ENCODE measurements around the gene COL5A1.

COL5A1 gene

DNA sequence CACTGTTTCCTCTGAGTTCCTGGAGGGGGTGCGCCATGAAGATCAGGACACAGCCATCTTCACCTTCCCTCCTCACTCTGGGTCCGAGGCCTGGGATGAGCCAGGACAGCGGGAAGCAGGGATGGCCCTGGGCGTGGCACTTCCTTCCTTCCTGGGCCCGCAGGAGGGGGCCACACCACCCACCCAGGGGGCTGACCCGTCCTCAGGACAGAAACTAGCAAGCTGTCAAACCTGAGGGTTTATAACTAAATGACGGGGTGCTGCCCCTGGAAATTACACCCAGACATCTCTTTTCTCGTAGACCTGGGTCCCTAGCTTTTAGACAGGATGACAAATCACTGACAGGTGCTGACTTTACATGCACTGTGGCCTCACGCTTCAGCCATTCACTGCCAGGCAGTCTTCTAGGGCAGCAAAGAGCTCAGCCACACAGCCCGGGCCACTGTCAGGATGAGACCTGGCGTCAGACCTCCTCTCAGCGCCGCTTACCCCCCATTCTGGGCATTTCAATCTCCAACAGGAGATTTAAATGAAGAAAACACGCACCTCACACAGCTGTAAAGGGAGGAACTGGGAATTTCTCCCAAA lies 247.1 kb downstream of the COL5A1 start:
- TF ChIP-seq GATA3 (IDR thresholded peaks at IDR 0.05; ENCODE audit: low read depth, low read length) (no peak), GATA2 (IDR thresholded peaks at IDR 0.05; ENCODE audit: low read depth, low read length) (no peak)

DNA sequence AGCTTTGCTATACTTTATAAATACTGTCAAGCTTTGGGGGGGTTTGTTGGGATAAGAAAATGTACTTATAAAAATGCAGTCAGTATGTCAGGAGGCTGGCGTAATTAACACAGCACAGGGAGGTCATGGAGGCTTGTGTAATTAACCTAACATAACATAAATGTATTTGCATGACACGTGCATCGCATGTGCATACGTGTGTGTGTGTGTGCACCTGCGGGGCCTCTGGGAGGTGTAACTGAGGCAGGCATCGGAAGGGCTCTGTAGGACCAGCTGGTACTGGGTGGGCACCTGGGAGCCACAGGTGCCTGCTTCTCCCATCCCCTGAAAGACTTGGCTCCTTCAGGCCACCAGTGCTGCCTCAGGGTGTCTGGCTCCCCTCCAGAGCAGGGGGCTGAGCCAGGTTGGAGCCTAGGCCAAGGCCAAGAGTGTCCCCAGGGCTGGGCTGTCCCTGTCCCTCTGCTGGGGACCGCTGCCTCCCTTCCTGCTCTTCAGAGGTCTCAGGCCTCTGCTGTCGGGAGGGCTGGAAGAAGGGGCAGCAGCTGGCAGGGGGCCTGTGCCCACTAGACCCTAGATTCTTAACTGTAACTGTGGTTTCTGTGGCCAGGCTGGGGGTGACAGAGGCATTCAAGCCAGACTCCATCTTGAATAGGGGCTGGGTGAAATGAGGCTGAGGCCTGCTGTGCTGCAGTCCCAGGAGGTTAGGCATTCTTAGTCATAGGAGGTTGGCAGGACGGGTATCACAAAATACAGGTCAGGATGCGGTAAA lies 248.0 kb downstream of the COL5A1 start:
- TF ChIP-seq GATA3 (IDR thresholded peaks at IDR 0.05; ENCODE audit: low read depth, low read length): no peak
- TF ChIP-seq GATA2 (IDR thresholded peaks at IDR 0.05; ENCODE audit: low read depth, low read length): no peak

DNA sequence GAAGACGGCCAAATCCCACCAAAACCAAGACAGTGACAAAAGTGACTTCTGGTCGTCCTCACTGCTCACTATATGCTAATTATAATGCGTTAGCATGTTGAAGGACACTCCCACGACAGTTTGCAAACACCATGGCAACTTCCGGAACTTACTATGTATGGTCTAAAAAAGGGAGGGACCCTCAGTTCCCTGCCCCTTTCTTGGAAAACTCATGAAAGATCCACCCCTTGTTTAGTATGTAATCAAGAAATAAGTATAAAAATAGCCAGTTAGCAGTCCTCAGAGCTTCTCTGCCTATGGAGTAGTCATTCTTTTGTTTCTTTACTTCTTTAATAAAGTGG lies 248.5 kb downstream of the COL5A1 start:
- TF ChIP-seq GATA2 (IDR thresholded peaks at IDR 0.05; ENCODE audit: low read depth, low read length): no peak
- TF ChIP-seq GATA3 (IDR thresholded peaks at IDR 0.05; ENCODE audit: low read depth, low read length): no peak

DNA sequence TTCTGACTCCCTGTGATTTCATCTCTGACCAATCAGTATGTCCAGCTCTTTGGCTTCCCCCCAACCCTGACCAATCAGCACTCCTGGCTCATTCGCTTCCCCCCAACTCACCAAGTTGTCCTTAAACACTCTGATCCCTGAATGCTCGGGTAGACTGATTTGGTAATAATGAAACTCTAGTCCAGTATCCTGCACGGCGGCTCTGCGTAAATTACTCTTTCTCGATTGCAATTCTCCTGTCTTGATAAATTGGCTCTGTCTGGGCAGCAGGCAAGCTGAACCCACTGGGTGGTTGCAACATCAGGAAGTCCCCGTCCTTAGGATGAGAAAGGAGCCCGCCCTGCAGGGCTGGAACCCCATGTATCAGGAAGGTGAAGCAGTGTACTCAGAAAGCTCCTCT lies 249.4 kb downstream of the COL5A1 start:
- no peak for TF ChIP-seq GATA3 (IDR thresholded peaks at IDR 0.05; ENCODE audit: low read depth, low read length)
- TF ChIP-seq GATA2 (IDR thresholded peaks at IDR 0.05; ENCODE audit: low read depth, low read length): no peak

DNA sequence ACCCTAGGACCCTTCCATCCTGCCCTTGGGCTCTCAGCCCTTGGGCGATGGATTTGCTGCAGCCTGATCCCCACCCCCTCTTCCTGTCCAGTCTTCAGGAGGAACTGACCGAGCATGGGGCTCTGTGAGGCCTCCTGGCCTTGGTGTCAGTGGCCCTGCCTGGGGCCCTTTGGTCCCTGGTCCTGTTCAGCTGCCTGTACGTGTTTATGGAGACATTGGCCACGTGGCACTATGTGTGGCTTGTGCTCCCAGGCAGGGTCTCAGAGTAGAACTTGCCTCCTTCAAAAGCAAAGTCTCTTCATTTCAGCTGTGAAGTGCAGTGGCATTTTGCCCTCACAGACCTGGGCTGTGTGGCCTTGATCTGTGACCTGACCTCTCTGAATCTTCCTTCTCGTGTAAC lies 250.1 kb downstream of the COL5A1 start:
- TF ChIP-seq GATA3 (IDR thresholded peaks at IDR 0.05; ENCODE audit: low read depth, low read length) (no peak), GATA2 (IDR thresholded peaks at IDR 0.05; ENCODE audit: low read depth, low read length) (no peak)

DNA sequence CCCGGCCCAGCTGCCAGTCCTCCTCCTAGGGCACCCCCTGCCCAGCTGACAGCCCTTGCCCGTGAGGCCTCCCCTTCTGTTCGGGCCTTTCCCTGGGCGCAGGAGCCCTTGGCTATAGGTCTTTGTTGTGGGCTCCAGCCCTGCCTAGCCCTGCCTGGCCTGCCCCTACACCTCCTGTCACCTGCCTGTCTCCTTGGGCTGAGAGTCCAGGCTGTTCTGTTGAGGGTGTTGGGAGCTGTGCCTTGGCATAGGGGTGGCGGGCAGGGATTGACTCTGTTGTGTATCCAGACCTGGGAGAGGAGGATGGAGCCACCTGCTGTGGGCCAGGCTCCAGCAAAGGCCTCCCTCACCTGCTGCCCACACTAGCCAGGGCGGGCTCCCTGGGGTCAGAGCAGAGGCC lies 250.6 kb downstream of the COL5A1 start:
- TF ChIP-seq GATA2 (IDR thresholded peaks at IDR 0.05; ENCODE audit: low read depth, low read length) (no peak), GATA3 (IDR thresholded peaks at IDR 0.05; ENCODE audit: low read depth, low read length) (no peak)

DNA sequence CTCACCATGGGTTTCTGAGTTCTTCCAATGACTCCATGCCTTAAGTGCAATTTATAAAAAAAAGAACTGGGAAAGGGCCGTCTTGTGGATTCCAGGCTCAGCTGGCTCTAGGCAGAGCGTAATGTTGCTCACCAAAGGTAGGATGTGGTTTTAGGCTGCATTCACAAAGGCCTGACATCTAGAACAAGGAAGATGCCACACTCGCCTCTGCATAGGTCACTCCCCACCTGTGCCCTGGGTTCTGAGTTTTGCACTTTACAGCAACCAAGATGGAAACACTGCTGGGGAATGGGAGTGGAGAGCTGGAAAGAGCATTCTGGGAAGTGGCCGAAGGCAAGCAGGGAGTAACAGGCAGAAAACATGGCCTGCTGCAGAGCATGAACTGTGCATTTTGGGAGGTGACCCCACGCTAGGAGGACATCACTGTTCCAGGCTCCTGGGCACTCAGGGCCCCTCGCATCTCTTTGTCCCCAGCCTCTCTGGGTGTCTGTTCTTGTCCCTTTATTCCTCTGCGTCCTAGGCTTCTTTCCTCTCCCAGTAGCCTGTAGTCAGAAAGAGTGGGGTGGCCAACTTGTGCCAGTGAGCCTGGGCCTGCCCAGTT lies 251.3 kb downstream of the COL5A1 start:
- TF ChIP-seq GATA2 (IDR thresholded peaks at IDR 0.05; ENCODE audit: low read depth, low read length) (no peak), GATA3 (IDR thresholded peaks at IDR 0.05; ENCODE audit: low read depth, low read length) (no peak)

Data from SH-SY5Y (cell line).